ENCODE measurements around the gene TMEM132C. TPM values are rescaled to one million over a fixed set of nuclear protein-coding genes. Genes with fewer than 3 reads are reported as not detected.

Gene TMEM132C
- total and polyA plus RNA-seq, 2 of the 8 experiments (the other 6 are each of a cell fraction or from before 2014, with no cell fraction given): 0.23 to 0.76 TPM

Small RNAs within 50 kb of the gene (microRNA-seq; reads per million reads assigned to microRNA genes)
- gene MIR3612 (ENCODE audit: borderline microRNAs expressed in 2 of 2, borderline number of aligned reads in 2 of 2, borderline replicate concordance in 1 of 2) (0.20 to 0.23 reads per million in 2 experiments), gene MIR4419B (ENCODE audit: borderline microRNAs expressed in 2 of 2, borderline number of aligned reads in 2 of 2, borderline replicate concordance in 1 of 2) (0 reads per million in 2 experiments)

Small RNAs within 50 kb of the gene (small RNA-seq; reads per million reads assigned to genes)
- gene MIR3612 (ENCODE audit: insufficient read depth) (0.69 reads per million), gene MIR4419B (ENCODE audit: insufficient read depth) (not detected)
